HEK293 (cell line): ENCODE results near the gene ZFP36.

Experiments
- BCL6B ChIP-seq: fragments of 450-650 bp; formaldehyde crosslinking; IDR thresholded peaks from 2 replicates; pipeline ENCODE4 v1.5.1; 2017; ENCODE audit warnings: missing biosample characterization, missing genetic modification characterization
- CTCF ChIP-seq: fragments of 450-650 bp; formaldehyde crosslinking; IDR thresholded peaks from 2 replicates; pipeline ENCODE4 v1.5.1; 2016; ENCODE audit warnings: missing biosample characterization, missing genetic modification characterization
- HIC1 ChIP-seq: fragments of 450-650 bp; formaldehyde crosslinking; IDR thresholded peaks from 2 replicates; pipeline ENCODE4 v1.5.1; 2016; ENCODE audit warnings: missing biosample characterization, missing genetic modification characterization
- OVOL3 ChIP-seq: fragments of 450-650 bp; formaldehyde crosslinking; IDR thresholded peaks from 2 replicates; pipeline ENCODE4 v1.5.1; 2016; ENCODE audit warnings: missing biosample characterization, missing genetic modification characterization
- PBX3 ChIP-seq: sonication (generic); formaldehyde crosslinking; IDR thresholded peaks from 2 replicates; pipeline ENCODE4 v1.8.1; 2022; ENCODE audit warnings: mild to moderate bottlenecking, moderate library complexity, missing genetic modification reagents
- PRDM2 ChIP-seq: fragments of 450-650 bp; formaldehyde crosslinking; IDR thresholded peaks from 2 replicates; pipeline ENCODE4 v1.5.1; 2016; ENCODE audit warnings: missing biosample characterization, missing genetic modification characterization, borderline replicate concordance
- SP7 ChIP-seq: fragments of 450-650 bp; formaldehyde crosslinking; IDR thresholded peaks from 2 replicates; pipeline ENCODE4 v1.5.1; 2016; ENCODE audit warnings: missing biosample characterization, missing genetic modification characterization
- ZNF155 ChIP-seq: fragments of 450-650 bp; formaldehyde crosslinking; IDR thresholded peaks from 2 replicates; pipeline ENCODE4 v1.5.1; 2016; ENCODE audit warnings: missing biosample characterization, missing genetic modification characterization
- ZNF169 ChIP-seq: fragments of 450-650 bp; formaldehyde crosslinking; IDR thresholded peaks from 2 replicates; pipeline ENCODE4 v1.5.1; 2016; ENCODE audit warnings: missing biosample characterization, missing genetic modification characterization
- ZNF274 ChIP-seq, 2 experiments: fragments of 200-500 bp in 1 of 2; fragments of 450-650 bp in 1 of 2; sonication (Bioruptor generic) in 1 of 2; formaldehyde crosslinking in 1 of 2; IDR thresholded peaks; 2 replicates each; pipeline versions ENCODE4 v1.5.1 to v1.6.1; 2014 to 2016; ENCODE audit warnings: borderline replicate concordance in 1 of 2, inconsistent platforms in 1 of 2, low read length in 1 of 2, missing biosample characterization in 1 of 2, missing genetic modification characterization in 1 of 2
- ZNF292 ChIP-seq: fragments of 450-650 bp; formaldehyde crosslinking; IDR thresholded peaks from 2 replicates; pipeline ENCODE4 v1.5.1; 2016; ENCODE audit warnings: low read depth, missing biosample characterization, missing genetic modification characterization, borderline replicate concordance
- ZNF513 ChIP-seq: fragments of 450-650 bp; IDR thresholded peaks from 2 replicates; pipeline ENCODE4 v1.5.1; 2018; ENCODE audit warnings: missing biosample characterization, missing genetic modification characterization
- ZNF555 ChIP-seq: fragments of 450-650 bp; formaldehyde crosslinking; conservative IDR thresholded peaks from 2 replicates; pipeline ENCODE4 v1.5.1; 2017; ENCODE audit warnings: missing biosample characterization, mild to moderate bottlenecking, missing genetic modification characterization, inconsistent platforms
- ZNF558 ChIP-seq: fragments of 450-650 bp; formaldehyde crosslinking; IDR thresholded peaks from 2 replicates; pipeline ENCODE4 v1.5.1; 2016; ENCODE audit warnings: missing biosample characterization, missing genetic modification characterization
- ZNF664 ChIP-seq: fragments of 450-650 bp; formaldehyde crosslinking; IDR thresholded peaks from 2 replicates; pipeline ENCODE4 v1.5.1; 2016; ENCODE audit warnings: missing biosample characterization, missing genetic modification characterization
- ZNF701 ChIP-seq: fragments of 450-650 bp; formaldehyde crosslinking; IDR thresholded peaks from 2 replicates; pipeline ENCODE4 v1.5.1; 2016; ENCODE audit warnings: missing biosample characterization, missing genetic modification characterization
- ZNF76 ChIP-seq: fragments of 450-650 bp; formaldehyde crosslinking; IDR thresholded peaks from 2 replicates; pipeline ENCODE4; 2016; ENCODE audit warnings: low read depth, missing biosample characterization, missing genetic modification characterization, borderline replicate concordance
- ZSCAN30 ChIP-seq: fragments of 450-650 bp; IDR thresholded peaks from 2 replicates; pipeline ENCODE4 v1.5.1; 2018; ENCODE audit warnings: missing biosample characterization, mild to moderate bottlenecking, missing genetic modification characterization, moderate library complexity

ZFP36 gene

GRCh38 chr19:39409208-39410016, 2.8 kb downstream of the ZFP36 start (continued):
- no peak for TF ChIP-seq ZNF274 (IDR thresholded peaks at IDR 0.05; ENCODE audit: low read length)
- no peak for TF ChIP-seq ZNF274 (tag by site-specific recombination; IDR thresholded peaks at IDR 0.05; ENCODE audit: borderline replicate concordance)
- TF ChIP-seq BCL6B: no peak
- TF ChIP-seq ZNF664 (tag by site-specific recombination): 0 out of 2 replicates have a peak, but pooled peaks have one; percentile 46
- no peak for TF ChIP-seq ZNF701 (tag by site-specific recombination)
- no peak for TF ChIP-seq PBX3 (CRISPR knock-in tag)
- no peak for TF ChIP-seq ZNF513 (tag by site-specific recombination)
- no peak for TF ChIP-seq OVOL3
- no peak for TF ChIP-seq ZNF169
- peak; percentile 91 for TF ChIP-seq ZSCAN30 (tag by site-specific recombination)
- no peak for TF ChIP-seq ZNF292 (tag by site-specific recombination)
- no peak for TF ChIP-seq ZNF555 (tag by site-specific recombination)
- peak; percentile 48 for TF ChIP-seq HIC1
- peak; percentile 72 for TF ChIP-seq SP7 (tag by site-specific recombination)
- TF ChIP-seq PRDM2 (tag by site-specific recombination): no peak
- TF ChIP-seq ZNF155 (tag by site-specific recombination): no peak
- no peak for TF ChIP-seq ZNF558
- no peak for TF ChIP-seq ZNF76 (tag by site-specific recombination)
- TF ChIP-seq CTCF (tag by site-specific recombination): peak; percentile 60; the same call in 1 of the 2 replicates
